Activated CD4-positive, alpha-beta T cell treated with anti-CD3 and anti-CD28 coated beads, Interleukin-2, amount 50 U/mL, for 16 hours (primary cell): Measurements from ENCODE around the gene CD80.

Experiments used
- DNase-seq: peaks from one replicate; pipeline ENCODE4 v3.0.0-alpha.2; 2020

The CD80 gene

DNA sequence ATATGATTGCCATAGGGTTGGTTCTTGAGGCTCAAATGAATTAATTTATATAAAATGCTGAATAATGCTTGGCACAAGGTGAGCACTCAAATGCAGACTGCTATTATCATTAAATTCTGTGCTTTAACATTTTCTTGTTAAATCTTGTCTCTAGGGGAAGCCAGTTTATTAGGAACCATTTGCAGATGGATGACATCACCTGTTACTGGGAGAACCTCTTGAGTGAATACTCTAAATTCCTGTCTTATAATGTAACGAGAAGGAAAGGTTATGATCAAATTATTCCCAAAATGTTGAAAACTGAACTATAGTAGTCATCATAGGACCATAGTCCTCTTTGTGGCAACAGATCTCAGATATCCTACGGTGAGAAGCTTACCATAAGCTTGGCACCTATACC is 67.3 kb downstream of the CD80 start:
- no peak for DNase-seq

DNA sequence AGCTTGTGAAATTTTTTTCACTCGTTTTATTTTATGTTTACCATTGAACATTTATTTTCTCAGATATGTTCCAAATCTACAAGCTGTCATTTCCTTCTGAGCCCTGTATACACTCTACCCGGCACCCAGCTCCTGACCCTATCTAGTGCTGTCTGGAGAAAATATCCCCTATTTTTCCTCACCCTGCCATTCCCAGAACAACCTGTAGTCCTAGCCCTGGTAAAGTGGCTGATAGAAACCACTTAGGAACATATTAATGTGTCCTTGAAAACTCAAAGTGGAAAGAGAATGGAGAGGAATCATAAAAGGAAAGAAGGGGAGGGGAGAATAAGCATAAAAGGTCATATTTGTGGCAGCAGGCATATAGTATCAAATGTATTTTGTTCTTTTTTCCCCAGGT is 69.3 kb downstream of the CD80 start:
- no peak for DNase-seq

DNA sequence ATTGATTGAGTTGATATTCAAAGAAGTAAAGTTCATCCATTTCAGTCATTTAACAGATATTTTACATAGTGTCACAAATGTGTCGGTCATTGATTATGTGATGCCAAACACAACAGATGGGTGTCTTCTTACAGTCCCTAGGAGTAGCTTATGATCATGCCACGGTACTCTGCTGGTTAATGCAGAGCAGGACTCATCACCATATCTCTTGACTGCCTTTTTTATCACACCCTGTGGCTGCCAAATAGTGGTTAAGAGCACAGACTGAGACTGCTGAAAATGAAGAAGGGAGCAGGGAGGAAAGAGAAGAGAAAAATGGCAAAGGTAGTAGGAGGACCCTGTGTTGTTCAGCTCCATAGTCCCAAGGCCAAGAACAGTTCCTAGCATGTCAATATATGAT is 73.9 kb downstream of the CD80 start:
- no peak for DNase-seq

DNA sequence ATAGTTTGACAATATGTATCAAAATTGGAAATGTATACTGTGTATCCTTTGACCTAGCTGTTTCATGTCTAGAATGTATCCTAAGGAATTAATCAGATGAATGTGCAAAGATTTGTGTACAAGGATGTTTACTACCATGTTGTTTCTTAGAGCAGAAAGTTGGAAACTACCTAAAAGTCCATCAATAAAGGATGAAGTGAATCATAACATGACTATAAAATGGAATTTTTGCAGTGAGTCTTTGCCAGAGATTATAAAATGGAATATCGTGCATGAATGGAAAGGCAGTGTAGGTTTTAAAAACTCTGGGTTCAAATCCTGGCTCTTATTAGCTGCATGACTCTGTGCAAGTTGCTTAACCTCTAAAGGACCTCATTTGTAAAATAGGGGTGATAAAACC is 76.3 kb downstream of the CD80 start:
- DNase-seq: no peak

DNA sequence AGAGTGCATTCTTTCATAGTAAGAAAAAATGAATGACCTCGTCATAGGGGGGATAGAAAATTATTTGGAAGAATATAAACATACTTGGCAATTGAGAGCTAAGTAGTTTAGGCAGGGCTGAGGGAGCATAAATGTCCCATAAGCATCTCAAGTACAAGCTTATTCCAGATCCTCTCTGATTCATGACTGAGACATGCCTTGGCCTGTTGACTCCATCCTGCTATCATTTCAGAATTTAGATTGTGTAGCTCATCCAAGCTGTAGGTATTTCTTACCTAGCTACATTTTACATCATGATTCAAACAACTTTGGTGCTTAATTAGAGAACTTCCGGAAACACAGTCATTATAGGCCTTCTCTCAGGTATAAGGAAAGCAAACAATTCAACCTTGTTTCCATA is 78.3 kb downstream of the CD80 start:
- no peak for DNase-seq
